GM18858 (cell line): ENCODE measurements around the gene TMX4.
"Not testable (repeated sequence)": the region's sequence is repeated elsewhere in the genome, so short reads cannot be mapped to it uniquely, and the experiment has no call there.

Experiments
- ATAC-seq: cut with Tn5 transposase; IDR thresholded peaks from one replicate; pipeline ENCODE4 v1.9.1; 2021; ENCODE audit not compliant: unreplicated experiment

The TMX4 gene

GRCh38 chr20:7974785-7975435, 44.7 kb downstream of the TMX4 start:
- ATAC-seq = no peak

DNA sequence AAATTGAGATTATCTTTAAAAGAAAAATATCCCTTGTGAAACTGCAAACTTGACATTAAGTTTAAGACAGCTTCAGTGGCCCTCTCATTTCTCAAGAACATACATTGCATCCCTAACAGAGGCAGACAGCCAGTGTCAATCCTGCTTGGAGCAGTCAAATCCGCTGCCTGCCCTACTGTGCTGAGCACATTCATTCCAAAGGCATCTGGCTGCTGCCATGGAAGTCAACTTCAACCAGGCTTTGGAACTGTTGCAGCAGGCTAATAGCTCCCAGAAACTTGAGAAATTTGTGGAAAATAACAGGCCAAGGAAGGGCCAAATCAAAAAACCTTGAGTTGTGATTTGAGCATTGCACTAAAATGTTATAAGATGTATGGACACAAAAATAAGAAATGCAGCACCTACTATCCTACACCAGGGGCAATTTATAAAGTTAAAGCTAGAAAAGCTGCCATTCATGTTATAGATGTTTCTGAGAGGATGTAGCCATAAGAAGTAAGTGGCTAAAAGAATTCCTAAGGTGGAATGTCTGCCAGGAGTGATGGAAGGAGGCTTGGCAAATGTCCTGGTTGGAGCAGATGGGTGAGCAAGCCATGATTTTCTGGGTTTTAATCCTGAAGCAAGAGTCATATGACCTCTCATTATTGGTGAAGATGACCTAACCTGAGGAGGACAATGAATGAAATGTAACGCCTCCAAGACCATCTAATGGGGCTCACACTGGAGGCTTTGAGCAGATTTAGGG, 47.9 kb downstream of the TMX4 start:
- ATAC-seq = no peak

DNA sequence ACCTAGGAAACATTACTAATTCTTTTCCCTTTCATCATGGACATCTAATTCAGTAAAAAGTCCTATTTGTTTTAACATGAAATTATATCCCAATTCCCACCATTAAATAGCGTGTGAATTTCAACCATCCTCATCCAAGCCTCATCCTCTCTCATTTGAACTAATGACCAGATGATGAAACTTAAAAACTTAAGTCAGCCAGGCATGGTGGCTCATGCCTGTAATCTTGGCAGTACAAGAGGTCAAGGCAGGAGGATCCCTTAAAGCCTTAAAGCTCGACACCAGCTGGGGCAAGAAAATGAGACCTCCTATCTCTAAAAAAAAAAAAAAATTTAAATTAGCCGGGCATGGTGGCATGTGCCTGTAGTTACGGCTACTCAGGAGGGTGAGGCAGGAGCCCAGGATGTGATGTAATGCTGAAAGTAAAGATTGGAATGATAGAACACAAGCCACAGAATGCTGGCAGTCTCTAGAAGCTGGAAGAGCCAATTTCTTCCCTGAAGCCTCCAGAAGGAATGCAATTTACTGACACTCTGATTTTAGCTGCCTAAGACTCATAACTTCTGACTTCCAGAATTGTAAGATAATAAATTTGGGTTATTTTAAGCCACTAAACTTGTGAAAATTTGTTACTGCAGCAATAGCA, 52.2 kb downstream of the TMX4 start:
- no peak for ATAC-seq

- ATAC-seq = no peak
Measured at GRCh38 chr20:7966176-7966575, 53.4 kb downstream of the TMX4 start.

- ATAC-seq = no peak
Measured at GRCh38 chr20:7959484-7959883, 60.1 kb downstream of the TMX4 start.

DNA sequence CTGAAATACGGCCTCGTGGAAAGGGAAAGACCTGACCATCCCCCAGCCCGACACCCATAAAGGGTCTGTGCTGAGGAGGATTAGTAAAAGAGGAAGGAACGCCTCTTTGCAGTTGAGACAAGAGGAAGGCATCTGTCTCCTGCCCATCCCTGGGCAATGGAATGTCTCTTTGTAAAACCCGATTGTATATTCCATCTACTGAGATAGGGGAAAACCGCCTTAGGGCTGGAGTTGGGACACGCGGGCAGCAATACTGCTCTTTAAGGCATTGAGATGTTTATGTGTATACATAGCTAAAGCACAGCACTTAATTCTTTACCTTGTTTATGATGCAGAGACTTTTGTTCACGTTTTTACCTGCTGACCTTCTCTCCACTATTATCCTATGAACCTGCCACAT, 63.0 kb downstream of the TMX4 start:
- not testable (repeated sequence) for ATAC-seq

DNA sequence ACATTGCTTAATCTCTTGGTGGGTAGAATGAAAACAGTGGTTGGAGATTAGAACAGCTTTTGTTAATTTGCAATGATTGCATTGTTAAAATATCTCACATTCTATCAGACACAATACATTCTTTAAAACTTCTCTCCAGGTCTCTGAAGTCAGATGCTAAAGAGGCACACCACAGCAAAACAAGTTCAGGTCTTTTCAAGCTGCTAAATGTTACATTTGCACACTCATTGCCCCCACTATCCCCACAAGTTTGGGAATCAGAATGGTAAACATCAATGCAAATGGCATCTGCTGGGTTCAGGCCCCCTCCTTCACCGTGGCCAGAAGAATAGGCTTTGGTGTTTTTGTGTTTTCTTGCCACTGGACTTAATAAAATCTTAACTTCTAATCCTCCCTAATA, 69.2 kb downstream of the TMX4 start:
- no peak for ATAC-seq

DNA sequence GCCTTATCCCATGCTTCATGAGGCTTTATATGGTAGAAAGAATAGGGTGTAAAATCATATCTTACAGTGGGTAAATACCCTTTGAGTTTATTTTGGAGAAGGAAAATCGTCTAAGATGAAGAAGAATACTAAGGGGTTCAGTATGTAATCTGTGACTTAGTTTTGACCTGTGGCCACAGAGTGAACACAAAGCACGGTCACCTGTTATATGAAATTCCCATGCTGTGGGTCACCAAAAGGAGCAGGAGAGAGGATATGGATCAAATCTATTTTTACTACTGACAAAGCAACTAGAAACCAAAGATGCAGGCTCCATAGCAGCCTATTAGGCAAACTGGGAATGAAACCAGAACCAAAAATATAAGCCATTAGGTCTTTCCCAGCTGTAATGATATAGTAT, 75.7 kb downstream of the TMX4 start:
- ATAC-seq = no peak

- ATAC-seq = no peak
Measured at GRCh38 chr20:7940341-7940740, 79.2 kb downstream of the TMX4 start, which contains the start of gene HAO1. TSS of gene HAO1 (minus strand) at chr20:7940458. CDS start at chr20:7940422, 36 bp downstream.

GRCh38 chr20:7939663-7940062, 79.9 kb downstream of the TMX4 start:
- no peak for ATAC-seq

- no peak for ATAC-seq
Measured at GRCh38 chr20:7938058-7938457, 81.5 kb downstream of the TMX4 start.

GRCh38 chr20:7937328-7937727, 82.2 kb downstream of the TMX4 start:
- no peak for ATAC-seq

GRCh38 chr20:7935027-7935551, 84.5 kb downstream of the TMX4 start:
- ATAC-seq = peak; percentile 87

DNA sequence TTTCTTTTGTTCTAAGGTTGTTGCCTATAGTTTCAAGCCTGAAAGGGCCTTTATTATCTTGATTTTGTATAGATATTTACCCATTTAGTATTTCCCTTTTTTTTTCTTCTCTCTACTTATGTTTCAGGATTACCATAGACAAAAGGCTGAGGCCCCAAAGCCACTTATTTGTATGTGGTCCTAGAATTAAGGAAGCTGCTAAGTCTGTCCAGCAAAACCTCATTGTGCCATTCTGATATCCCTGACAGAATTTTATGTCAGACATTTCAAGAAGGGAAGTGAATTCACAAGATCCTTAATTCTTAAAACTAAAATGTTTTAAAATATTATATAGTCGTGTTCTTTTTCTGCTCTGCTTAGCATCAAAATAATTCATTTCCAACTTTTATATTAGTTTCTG, 86.2 kb downstream of the TMX4 start:
- no peak for ATAC-seq

DNA sequence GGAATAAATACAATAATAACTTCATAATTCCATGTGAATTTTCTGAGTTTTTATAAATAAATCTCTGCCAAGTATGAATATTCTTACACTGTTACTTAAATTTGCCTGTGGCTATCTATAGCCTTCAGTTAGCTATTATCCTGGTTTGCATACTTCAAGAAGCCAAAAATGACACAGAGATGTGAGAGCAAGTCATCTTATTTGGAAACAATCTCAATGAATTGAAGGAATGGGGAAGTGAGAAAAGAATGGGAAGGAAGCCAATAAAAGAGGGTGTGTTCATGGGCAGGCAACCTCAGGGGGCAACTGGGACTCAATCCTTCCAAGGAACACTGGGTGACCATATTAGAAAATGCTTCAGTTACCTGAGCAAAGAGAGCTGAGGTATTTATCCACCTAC, 89.2 kb downstream of the TMX4 start:
- no peak for ATAC-seq
